Transverse colon (tissue), 4 donors: ENCODE results near the gene MYRIP. TPM values are rescaled to one million over a fixed set of nuclear protein-coding genes. Genes with fewer than 3 reads are reported as not detected.
A peak's percentile ranks its signal among the peaks of the same experiment; 100 is the strongest.

Experiments used
- DNase-seq: peaks from one replicate; pipeline ENCODE4 v3.0.0-alpha.2; 2019
- H3K27ac ChIP-seq, 4 donors: fragments of 200-600 bp; sonication (generic); 2 replicates each; pipeline ENCODE4 v1.5.1; 2016 to 2018; ENCODE audit warnings: inconsistent platforms in 4 of 4
- H3K27me3 ChIP-seq: fragments of 200-600 bp; sonication (generic); 2 replicates; pipeline ENCODE4 v1.5.1; 2017; ENCODE audit warnings: inconsistent platforms
- H3K36me3 ChIP-seq, 4 donors: fragments of 200-600 bp; sonication (generic); 2 replicates each; pipeline ENCODE4 v1.5.1; 2017 to 2019; ENCODE audit warnings: inconsistent platforms in 4 of 4
- H3K4me1 ChIP-seq, 4 donors: fragments of 200-600 bp; sonication (generic); 2 replicates each; pipeline ENCODE4 v1.5.1; 2017 to 2020; ENCODE audit warnings: inconsistent platforms in 4 of 4
- H3K4me3 ChIP-seq, 4 donors: fragments of 200-600 bp; sonication (generic); 1 replicate in 1 of 4; 2 replicates in 3 of 4; pipeline versions ENCODE4 v1.5.1 to v1.6.1; 2017 to 2019; ENCODE audit warnings: inconsistent platforms in 4 of 4
- H3K9me3 ChIP-seq, 2 donors: fragments of 200-600 bp; sonication (generic); 2 replicates each; pipeline ENCODE4 v1.5.1; 2017 to 2019; ENCODE audit warnings: inconsistent platforms in 2 of 2
- CTCF ChIP-seq, 5 experiments: fragments of 200-600 bp in 3 of 5; fragments of 450-650 bp in 2 of 5; sonication (generic) in 3 of 5; IDR thresholded peaks; 1 replicate in 2 of 5; 2 replicates in 3 of 5; pipeline ENCODE4 v1.5.1; 2016 to 2017; ENCODE audit warnings: antibody characterized with exemption in 5 of 5, inconsistent platforms in 3 of 5, mild to moderate bottlenecking in 2 of 5, moderate library complexity in 1 of 5
- EP300 ChIP-seq: sonication (generic); formaldehyde crosslinking; IDR thresholded peaks from one replicate; pipeline ENCODE4 v1.6.1; 2017; ENCODE audit warnings: antibody characterized with exemption, low read depth
- POLR2A ChIP-seq: fragments of 450-650 bp; IDR thresholded peaks from one replicate; pipeline ENCODE4 v1.6.1; 2016; ENCODE audit warnings: antibody characterized with exemption, mild to moderate bottlenecking, moderate library complexity
- POLR2AphosphoS5 ChIP-seq, 3 donors: sonication (generic); formaldehyde crosslinking; IDR thresholded peaks; one replicate each; pipeline ENCODE4 v1.6.1; 2016; ENCODE audit warnings: antibody characterized with exemption in 3 of 3
- WGBS, 2 donors: methylation state at CpG; one replicate each; pipeline ENCODE4 v1.1.5; 2018; ENCODE audit warnings: low coverage in 1 of 2; 5-methylcytosine and 5-hydroxymethylcytosine counted together
- in situ Hi-C, 4 donors: fragments of 200-750 bp; cut with MboI; loops; one replicate each; pipeline versions ENCODE4 v1.15.0 to v1.15.1; 2017; ENCODE audit warnings: low sequenced_read_pairs in 3 of 4, low pct_ligation_motif_present in 1 of 4, low pct_unique_long_range_greater_than_20kb in 1 of 4
- intact Hi-C: fragments of 100-400 bp; cut with DNase I; formaldehyde crosslinking; loops from one replicate; pipeline ENCODE4 v1.15.1; 2023; ENCODE audit warnings: low total_unique reads
- total RNA-seq, 4 donors: library from RNA; depleted of rRNA; stranded (reverse); fragments of >200 nt; gene quantifications; one replicate each; pipeline ENCODE4 v1.1.0, GENCODE V29; 2016

MYRIP gene
- total RNA-seq, 4 donors from 2014 or later: 2.6 to 19.7 (median 5.4) TPM

- intact Hi-C loops: no loop called here
- in situ Hi-C loops: loop anchor here in 3 of 4 donors (25.0 kb wide), 1 partner anchor 473 kb away; no protein-coding TSS in a partner anchor
- 42 to 66% methylated on average over 2 to 10 of the region's 10 CpGs for WGBS, 2 donors
Observed at GRCh38 chr3:40185029-40185695, 375.8 kb downstream of the MYRIP start.

GRCh38 chr3:40186508-40186907 is 377.1 kb downstream of the MYRIP start:
- Histone ChIP-seq H3K36me3 (no peaks in the 10 kb centered on the region), H3K27me3 (no peaks in the 10 kb centered on the region), H3K4me1 (no peaks in the 10 kb centered on the region), H3K4me3 (no peak overlapping the region), H3K9me3 (no peaks in the 10 kb centered on the region), H3K27ac (no peak overlapping the region)
- DNase-seq: peak; percentile 19
- intact Hi-C loops (no loop called here), in situ Hi-C loops (loop anchor here in 3 of 4 donors (25.0 kb wide), 1 partner anchor 474 kb away; no protein-coding TSS in a partner anchor)
- TF ChIP-seq POLR2AphosphoS5 (IDR thresholded peaks at IDR 0.05) (no peak), CTCF (IDR thresholded peaks at IDR 0.05) (no peak), EP300 (no peak), POLR2A (no peak)
- 60 to 62% methylated on average over 1 to 2 of the region's 2 CpGs for WGBS, 2 donors

More at GRCh38 chr3:40185029-40185695, 375.8 kb downstream of the MYRIP start:
- no peak for DNase-seq
- Histone ChIP-seq H3K27me3 (no peaks in the 10 kb centered on the region), H3K4me3 (no peak overlapping the region), H3K36me3 (no peaks in the 10 kb centered on the region), H3K9me3 (no peaks in the 10 kb centered on the region), H3K27ac (no peak overlapping the region), H3K4me1 (no peaks in the 10 kb centered on the region)
- TF ChIP-seq POLR2A (no peak), EP300 (no peak), POLR2AphosphoS5 (IDR thresholded peaks at IDR 0.05) (no peak), CTCF (IDR thresholded peaks at IDR 0.05) (no peak)

- H3K4me3 ChIP-seq: no peak overlapping the region
- no peaks in the 10 kb centered on the region for H3K9me3 ChIP-seq
- in situ Hi-C loops (loop anchor here in 3 of 4 donors (25.0 kb wide), 1 partner anchor 476 kb away; no protein-coding TSS in a partner anchor), intact Hi-C loops (no loop called here)
- H3K36me3 ChIP-seq: no peaks in the 10 kb centered on the region
- TF ChIP-seq EP300 (no peak), CTCF (IDR thresholded peaks at IDR 0.05) (no peak), POLR2A (no peak), POLR2AphosphoS5 (IDR thresholded peaks at IDR 0.05) (no peak)
- no peaks in the 10 kb centered on the region for H3K4me1 ChIP-seq
- 64% methylated on average over 3 of the region's 3 CpGs; no CpG with 5 or more reads in 1 of the 2 donors for WGBS, 2 donors
- no peaks in the 10 kb centered on the region for H3K27me3 ChIP-seq
- H3K27ac ChIP-seq: no peak overlapping the region
- no peak for DNase-seq
Observed at GRCh38 chr3:40187945-40188344, 378.5 kb downstream of the MYRIP start.

- no peaks in the 10 kb centered on the region for H3K36me3 ChIP-seq
- H3K9me3 ChIP-seq: no peaks in the 10 kb centered on the region
- WGBS, 2 donors: 80 to 83% methylated on average over 1 to 3 of the region's 3 CpGs
- no peak for DNase-seq
- H3K27ac ChIP-seq: no peak overlapping the region
- no peaks in the 10 kb centered on the region for H3K27me3 ChIP-seq
- no peak overlapping the region for H3K4me3 ChIP-seq
- no peaks in the 10 kb centered on the region for H3K4me1 ChIP-seq
- TF ChIP-seq EP300 (no peak), CTCF (IDR thresholded peaks at IDR 0.05) (no peak), POLR2AphosphoS5 (IDR thresholded peaks at IDR 0.05) (no peak), POLR2A (no peak)
- intact Hi-C loops (no loop called here), in situ Hi-C loops (loop anchor here in 3 of 4 donors (25.0 kb wide), 1 partner anchor 477 kb away; no protein-coding TSS in a partner anchor)
Observed at GRCh38 chr3:40189118-40189517, 379.7 kb downstream of the MYRIP start.
